ENCODE results near the gene NTN1.
"Not testable (repeated sequence)": the region's sequence is repeated elsewhere in the genome, so short reads cannot be mapped to it uniquely, and the experiment has no call there.

The NTN1 gene

GRCh38 chr17:9021158-9021991, at the start of gene NTN1:
TSS of gene NTN1 (plus strand) at chr17:9021510. CDS start at chr17:9022374, 864 bp downstream.
- DNase-seq, result peak; percentile 31

DNA sequence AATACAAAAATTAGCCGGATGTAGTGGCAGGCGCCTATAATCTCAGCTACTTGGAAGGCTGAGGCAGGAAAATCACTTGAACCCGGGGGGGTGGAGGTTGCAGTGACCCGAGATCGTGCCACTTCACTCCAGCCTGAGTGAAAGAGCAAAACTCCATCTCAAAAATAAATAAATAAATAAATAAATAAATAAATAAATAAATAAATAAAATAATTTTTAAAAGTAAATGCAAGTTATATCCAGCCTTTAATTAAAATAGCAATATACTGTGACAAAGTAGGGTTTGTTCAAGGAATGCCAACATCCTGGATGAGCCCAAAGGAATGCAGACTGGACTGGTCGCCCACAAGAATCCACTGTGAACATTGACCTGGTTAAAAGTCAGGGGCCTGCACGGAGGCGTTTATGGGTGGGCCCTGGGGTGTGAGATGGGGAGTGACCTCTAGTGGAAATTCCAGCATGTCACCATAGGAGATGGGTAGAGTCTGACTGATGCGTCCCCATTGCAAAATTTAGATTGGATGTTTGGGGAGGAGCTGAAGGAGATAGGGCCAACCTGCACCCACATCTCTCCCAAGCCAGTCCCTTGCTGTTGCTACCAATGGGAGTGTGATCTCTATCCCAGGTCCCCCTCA, 46.1 kb upstream of the NTN1 start:
- DNase-seq, result no peak

DNA sequence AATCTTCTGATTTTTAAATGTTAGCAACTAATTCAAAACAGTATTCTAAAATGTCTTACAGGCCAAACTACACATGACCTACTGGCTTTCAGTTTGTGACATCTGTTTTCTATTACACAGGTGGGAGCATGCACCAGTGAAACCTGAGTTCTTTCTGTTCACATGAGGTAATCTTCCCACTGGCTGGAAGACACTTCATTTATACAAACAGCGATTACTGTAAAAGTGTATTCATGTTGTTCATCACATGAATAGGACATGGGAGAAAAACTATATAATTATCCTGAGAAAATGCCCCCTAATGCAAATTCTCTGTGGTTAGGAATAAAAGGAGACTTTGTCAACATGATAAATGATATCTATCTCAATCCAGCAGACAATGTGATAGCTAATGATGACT, 44.7 kb upstream of the NTN1 start:
- no peak for DNase-seq

DNA sequence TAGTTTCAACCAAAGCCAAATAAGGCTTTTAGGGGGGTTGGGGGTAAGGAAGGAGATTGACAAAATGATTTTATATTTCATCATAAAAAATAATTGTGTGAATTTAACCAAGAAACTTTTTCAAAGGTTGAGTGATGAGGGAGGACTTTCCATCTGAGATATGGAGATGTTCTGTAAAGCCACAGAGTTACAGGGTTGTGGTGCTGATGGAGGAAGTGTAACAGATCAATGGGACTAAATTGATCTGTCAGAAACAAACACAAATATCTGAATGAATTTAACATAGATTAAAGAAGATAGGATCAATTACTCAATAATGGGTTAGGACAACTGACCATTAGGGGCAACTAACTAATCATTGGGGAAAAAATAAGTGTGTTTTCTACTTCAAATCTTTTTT, 41.6 kb upstream of the NTN1 start:
- DNase-seq, result no peak

DNA sequence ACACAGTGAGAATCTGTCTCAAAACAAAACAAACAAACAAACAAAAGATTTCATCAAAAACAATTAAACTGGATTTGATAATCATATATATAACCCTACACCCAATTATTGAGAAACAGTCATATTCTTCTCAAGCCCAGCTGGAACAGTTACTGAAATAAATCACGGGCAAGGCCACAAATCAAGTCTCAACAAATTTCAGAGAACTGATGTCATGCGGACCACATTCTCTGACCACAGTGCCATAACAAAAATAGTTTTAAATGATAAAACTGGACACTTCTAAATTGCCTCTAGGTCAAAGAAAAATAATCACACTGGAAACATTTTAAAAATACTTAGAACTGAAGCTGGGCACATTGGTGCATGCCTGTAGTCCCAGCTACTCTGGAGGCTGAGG, 39.9 kb upstream of the NTN1 start:
- no peak for DNase-seq

DNA sequence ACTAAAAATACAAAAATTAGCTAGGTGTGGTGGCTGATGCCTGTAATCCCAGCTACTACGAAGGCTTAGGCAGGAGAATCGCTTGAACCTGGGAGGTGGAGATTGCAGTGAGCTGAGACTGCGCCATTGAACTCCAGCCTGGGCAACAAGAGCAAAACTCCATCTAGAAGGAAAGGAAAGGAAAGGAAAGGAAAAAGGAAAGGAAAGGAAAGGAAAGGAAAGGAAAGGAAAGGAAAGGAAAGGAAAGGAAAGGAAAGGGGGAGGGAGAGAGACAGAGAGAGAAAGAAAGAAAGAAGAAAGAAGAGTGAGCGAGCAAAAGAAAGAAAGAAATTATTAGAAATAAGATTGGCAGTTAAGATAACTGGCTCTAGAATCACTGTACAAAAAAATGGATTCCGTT, 37.1 kb upstream of the NTN1 start:
- DNase-seq, result not testable (repeated sequence)

- no peak for DNase-seq
These were observed 36.1 kb upstream of the NTN1 start for GRCh38 chr17:8985054-8985701.

- DNase-seq, result no peak
These were observed 35.0 kb upstream of the NTN1 start for GRCh38 chr17:8986295-8986694.

- DNase-seq, result not testable (repeated sequence)
These were observed 32.9 kb upstream of the NTN1 start for GRCh38 chr17:8988263-8988935.

DNA sequence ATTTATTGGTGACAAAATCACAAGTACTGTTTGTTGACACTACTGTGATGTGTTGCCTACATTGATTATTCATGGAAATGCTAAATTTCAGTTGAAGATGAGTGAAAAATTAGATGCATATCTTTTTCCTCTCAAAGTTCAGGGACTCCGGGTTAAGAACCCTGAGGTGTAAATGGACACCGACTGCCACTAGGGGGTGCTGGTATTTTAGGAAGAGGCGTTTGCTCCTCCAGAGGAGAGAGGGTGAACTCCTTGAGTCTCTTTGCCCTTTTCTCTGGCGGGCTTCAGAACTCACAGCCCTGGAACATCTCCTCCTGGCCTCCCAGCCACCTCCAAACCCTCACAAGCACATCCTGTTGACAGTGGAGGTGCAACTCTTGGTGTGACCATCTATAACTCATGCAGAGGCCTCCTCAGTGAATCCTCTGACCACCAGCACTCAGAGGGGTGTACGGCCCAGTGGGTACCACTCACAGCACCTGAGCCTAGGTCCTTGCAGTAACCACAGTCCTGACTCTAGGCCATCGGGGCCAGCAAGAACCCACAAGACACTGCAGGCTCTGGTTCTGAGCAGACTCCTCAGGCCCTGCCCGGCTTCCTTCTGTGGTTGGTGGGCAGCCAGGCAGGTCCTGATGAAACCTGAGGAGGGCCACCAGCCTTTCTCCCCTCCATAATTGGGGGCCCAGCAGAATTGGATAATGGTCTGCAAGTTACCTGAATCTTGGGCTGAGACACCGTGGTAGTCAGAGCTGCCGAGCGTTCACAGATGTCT, 29.6 kb upstream of the NTN1 start:
- DNase-seq, result peak; percentile 55

GRCh38 chr17:8994319-8994718, 27.0 kb upstream of the NTN1 start:
- DNase-seq, result peak; percentile 50

- DNase-seq, result no peak
These were observed 25.6 kb upstream of the NTN1 start for GRCh38 chr17:8995711-8996110.

- DNase-seq, result peak; percentile 61
These were observed 23.2 kb upstream of the NTN1 start for GRCh38 chr17:8997994-8998628.

DNA sequence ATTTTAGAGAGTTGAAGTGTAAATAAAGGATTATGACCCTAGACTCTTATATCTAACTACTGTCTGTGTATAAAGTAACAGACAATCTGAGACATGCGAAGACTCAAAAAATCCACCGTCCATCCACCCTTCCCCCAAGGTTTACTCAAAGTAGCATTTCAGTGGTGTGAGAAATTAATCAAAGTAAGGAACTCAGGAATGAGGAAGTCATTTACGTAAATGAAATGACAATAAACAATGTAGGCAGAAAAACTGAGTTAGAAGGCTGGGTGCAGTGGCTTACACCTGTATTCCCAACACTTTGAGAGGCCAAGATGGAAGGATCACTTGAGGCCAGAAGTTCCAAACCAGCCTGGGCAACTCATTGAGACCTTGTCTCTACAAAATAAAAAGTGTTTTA, 19.8 kb upstream of the NTN1 start:
- DNase-seq, result no peak

DNA sequence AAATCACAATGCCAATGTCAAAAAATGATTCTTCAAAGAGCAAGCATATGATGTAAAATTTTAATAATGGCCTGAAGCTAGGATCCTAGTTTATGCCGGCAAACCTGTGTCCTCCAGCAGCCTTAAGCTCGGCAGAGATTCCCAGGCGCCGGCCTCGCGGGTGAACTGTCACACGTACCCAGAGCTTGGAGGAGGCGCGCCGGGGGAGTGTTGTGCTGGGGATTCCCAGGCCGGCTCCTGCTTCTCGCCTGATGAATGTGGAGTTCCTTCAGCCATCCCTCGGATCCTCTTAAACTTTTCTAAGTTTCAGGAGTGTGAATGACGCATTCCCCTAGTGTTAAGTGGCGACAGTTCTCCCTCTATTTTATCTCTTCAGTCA, 19.1 kb upstream of the NTN1 start:
- DNase-seq, result no peak

DNA sequence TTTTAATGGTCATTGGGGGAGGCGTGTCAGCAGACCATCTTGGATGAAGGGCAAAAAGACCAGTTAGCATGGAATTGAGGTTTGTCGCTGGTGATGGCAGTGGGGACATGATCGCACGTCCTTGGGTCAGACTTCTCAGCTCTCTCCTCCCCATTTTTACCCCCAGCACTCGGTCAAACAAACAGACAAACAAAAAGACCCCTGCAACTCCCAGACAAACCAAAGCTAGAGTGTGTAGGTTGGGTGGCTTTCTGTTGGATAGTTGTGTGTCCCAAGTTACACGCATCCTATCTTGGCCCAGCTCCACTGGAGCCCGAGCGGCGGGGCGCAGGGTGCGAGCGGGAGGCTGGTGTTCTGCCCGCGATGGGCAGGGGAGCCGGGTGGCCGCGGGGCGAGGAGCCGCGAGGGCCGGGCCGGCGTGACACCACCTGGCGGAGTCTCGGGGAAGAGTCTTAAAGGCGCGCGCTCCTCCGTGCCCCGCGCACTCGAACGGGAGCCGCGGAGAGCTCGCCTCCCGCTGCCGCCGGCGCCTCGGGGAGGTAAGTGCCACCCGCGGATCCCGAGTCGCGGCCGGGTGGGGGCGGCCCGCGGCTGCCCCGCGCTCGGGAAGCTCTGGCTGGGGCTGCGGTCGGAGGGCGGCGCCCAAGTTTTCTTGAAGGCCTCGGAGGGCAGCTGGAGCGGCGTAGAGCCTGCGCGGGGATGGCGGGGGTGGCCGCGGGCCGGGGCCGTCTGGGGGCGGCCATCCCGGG, 18.5 kb upstream of the NTN1 start:
- DNase-seq, result no peak

GRCh38 chr17:9003355-9004131, 17.8 kb upstream of the NTN1 start:
- DNase-seq, result no peak

- DNase-seq, result no peak
These were observed 17.0 kb upstream of the NTN1 start for GRCh38 chr17:9004132-9004960.

GRCh38 chr17:9004961-9005285, 16.4 kb upstream of the NTN1 start:
- no peak for DNase-seq
